Caco-2 (cell line): ENCODE data around the gene ZNF319. TPM values are rescaled to one million over a fixed set of nuclear protein-coding genes. Genes with fewer than 3 reads are reported as not detected.

Source experiments
- BruUV-seq: library from RNA; stranded (reverse); fragments of 400-500 nt; replicated peaks from 2 replicates; lab custom pipeline; 2021; lab: Mats Ljungman, UMichigan
- CTCF ChIA-PET: fragments of 300-600 bp; sonication (Branson Sonifier 250); formaldehyde crosslinking; loops from one replicate; lab custom pipeline; 2022; ENCODE audit warnings: antibody characterized with exemption; lab: Charles Lee
- POLR2A ChIA-PET: fragments of 300-600 bp; sonication (Branson Sonifier 250); formaldehyde crosslinking; loops from one replicate; lab custom pipeline; 2022; ENCODE audit warnings: antibody characterized with exemption; lab: Charles Lee
- DNase-seq, 2 experiments: peaks; one replicate each; pipeline versions ENCODE4 v3.0.0 to v3.0.0-alpha.2; 2020 to 2022
- H3K27me3 ChIP-seq: replicated peaks from 2 replicates; pipeline ENCODE4 v1.6.0; 2011; ENCODE audit warnings: low read length; ENCODE audit not compliant: control insufficient read depth, insufficient read depth
- H3K36me3 ChIP-seq: 2 replicates; pipeline ENCODE4 v1.5.1; 2011; ENCODE audit warnings: low read length; ENCODE audit not compliant: control insufficient read depth, insufficient read depth
- H3K4me1 ChIP-seq: fragments of 250-450 bp; sonication (Bioruptor Pico); 2 replicates; pipeline ENCODE4 v1.5.1; 2020; ENCODE audit warnings: mild to moderate bottlenecking
- H3K4me3 ChIP-seq: 2 replicates; pipeline ENCODE4 v1.5.1; 2011; ENCODE audit warnings: low read depth, mild to moderate bottlenecking, control low read depth, low read length
- H3K9me3 ChIP-seq: fragments of 250-450 bp; sonication (Bioruptor Pico); 2 replicates; pipeline ENCODE4 v1.5.1; 2020; ENCODE audit warnings: mild to moderate bottlenecking, moderate library complexity
- H3K27ac Mint-ChIP-seq: one replicate; pipeline ENCODE4 v1.8.0; 2022; ENCODE audit warnings: mixed read lengths; ENCODE audit not compliant: unreplicated experiment
- H3K27me3 Mint-ChIP-seq: one replicate; pipeline ENCODE4 v1.8.0; 2022; ENCODE audit warnings: mixed read lengths; ENCODE audit not compliant: insufficient read depth, unreplicated experiment
- H3K36me3 Mint-ChIP-seq: one replicate; pipeline ENCODE4 v1.8.0; 2022; ENCODE audit warnings: mild to moderate bottlenecking, mixed read lengths; ENCODE audit not compliant: insufficient read depth, unreplicated experiment
- H3K4me1 Mint-ChIP-seq: one replicate; pipeline ENCODE4 v1.8.0; 2022; ENCODE audit warnings: low read depth, mixed read lengths; ENCODE audit not compliant: unreplicated experiment
- H3K4me3 Mint-ChIP-seq: one replicate; pipeline ENCODE4 v1.8.0; 2022; ENCODE audit warnings: mild to moderate bottlenecking, moderate library complexity, mixed read lengths; ENCODE audit not compliant: unreplicated experiment
- H3K9me3 Mint-ChIP-seq: one replicate; pipeline ENCODE4 v1.8.0; 2022; ENCODE audit warnings: mixed read lengths; ENCODE audit not compliant: unreplicated experiment
- CTCF ChIP-seq, 2 experiments: fragments of 200-600 bp in 1 of 2; IDR thresholded peaks; 1 replicate in 1 of 2; 2 replicates in 1 of 2; pipeline versions ENCODE4 v1.5.1 to v1.8.0; 2011 to 2022; ENCODE audit warnings: antibody characterized with exemption in 1 of 2, control low read depth in 1 of 2, inconsistent platforms in 1 of 2, low read depth in 1 of 2, low read length in 1 of 2, mild to moderate bottlenecking in 1 of 2, moderate library complexity in 1 of 2; ENCODE audit not compliant: insufficient read depth in 1 of 2, severe bottlenecking in 1 of 2, unreplicated experiment in 1 of 2
- intact Hi-C: fragments of 100-400 bp; cut with micrococcal nuclease; formaldehyde crosslinking; loops from one replicate; pipeline ENCODE4 v1.10.0; 2022; ENCODE audit not compliant: unreplicated experiment
- total RNA-seq: library from RNA; stranded (reverse); gene quantifications from 2 replicates; pipeline ENCODE4 v1.2.3, GENCODE V29; 2022

Gene ZNF319
- total RNA-seq, 1 experiment from 2014 or later, result 16.3 TPM

DNA sequence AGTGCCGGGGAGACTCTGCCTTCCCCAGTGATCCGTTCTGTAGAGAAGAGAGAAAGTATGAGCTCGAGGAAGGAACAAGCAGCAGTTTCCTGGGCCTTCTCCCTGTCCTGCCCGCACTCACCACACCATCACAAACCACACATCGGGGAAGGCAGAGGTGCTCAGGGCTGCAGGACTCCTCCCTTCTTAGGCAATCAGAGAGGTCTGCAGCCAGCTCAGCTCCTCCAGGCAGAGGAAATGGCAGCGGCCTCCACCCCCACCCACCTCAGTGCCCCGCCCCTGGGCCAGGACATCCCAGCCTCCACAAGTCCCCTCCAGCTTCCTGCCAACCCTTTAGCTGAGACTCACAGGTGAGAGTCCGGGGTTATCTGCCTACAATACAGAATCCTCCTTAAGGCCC is 2.0 kb downstream of the ZNF319 start:
- H3K27me3 Mint-ChIP-seq, result no peaks in the 10 kb centered on the region
- H3K27ac Mint-ChIP-seq, result no peak overlapping the region

GRCh38 chr16:57997528-57998265 is 2.8 kb downstream of the ZNF319 start:
- Mint-ChIP-seq H3K36me3 (peaks cover 19% of the 10 kb centered on the region), H3K4me3 (no peak overlapping the region), H3K9me3 (no peaks in the 10 kb centered on the region), H3K27me3 (no peaks in the 10 kb centered on the region), H3K27ac (no peak overlapping the region), H3K4me1 (peaks cover 12% of the 10 kb centered on the region)
- Histone ChIP-seq H3K4me3 (no peak overlapping the region), H3K27me3 (no peaks in the 10 kb centered on the region), H3K36me3 (no peaks in the 10 kb centered on the region), H3K4me1 (peaks cover 25% of the 10 kb centered on the region), H3K9me3 (no peaks in the 10 kb centered on the region)
- DNase-seq, result no peak
- ChIA-PET POLR2A (interaction anchor here (0.6 kb wide), 1 partner anchor 202 kb away, joined by 3 read pairs; no protein-coding TSS in a partner anchor), CTCF (interaction anchor here (1.0 kb wide), 1 partner anchor 759 kb away, joined by 3 read pairs; no protein-coding TSS in a partner anchor)
- intact Hi-C loops, result no loop called here
- TF ChIP-seq CTCF (IDR thresholded peaks at IDR 0.05; ENCODE audit: insufficient read depth in 1 of 2, low read depth in 1 of 2, low read length in 1 of 2, severe bottlenecking in 1 of 2, unreplicated experiment in 1 of 2), result no peak
- BruUV-seq, result no TSS peak

More for the DNA sequence above, 2.0 kb downstream of the ZNF319 start:
- intact Hi-C loops, result no loop called here
- no TSS peak for BruUV-seq
- Mint-ChIP-seq H3K36me3 (peaks cover 21% of the 10 kb centered on the region), H3K4me3 (no peak overlapping the region), H3K4me1 (peaks cover 5% of the 10 kb centered on the region), H3K9me3 (no peaks in the 10 kb centered on the region)
- Histone ChIP-seq H3K9me3 (no peaks in the 10 kb centered on the region), H3K27me3 (no peaks in the 10 kb centered on the region), H3K36me3 (no peaks in the 10 kb centered on the region), H3K4me1 (peaks cover 17% of the 10 kb centered on the region), H3K4me3 (no peak overlapping the region)
- POLR2A ChIA-PET, result interaction anchor here (0.5 kb wide), 1 partner anchor 156 kb away, joined by 4 read pairs; no protein-coding TSS in a partner anchor
- no peak for TF ChIP-seq CTCF (IDR thresholded peaks at IDR 0.05; ENCODE audit: insufficient read depth in 1 of 2, low read depth in 1 of 2, low read length in 1 of 2, severe bottlenecking in 1 of 2, unreplicated experiment in 1 of 2)
- CTCF ChIA-PET, result interaction anchor here (0.5 to 1.2 kb wide), 3 partner anchors 123 to 263 kb away, joined by 3 to 7 read pairs (median 4); partner anchors contain the start of gene KATNB1
- no peak for DNase-seq

GRCh38 chr16:57997176-57997527 is 3.3 kb downstream of the ZNF319 start:
- H3K4me3 Mint-ChIP-seq, result no peak overlapping the region
- H3K4me1 ChIP-seq, result peaks cover 27% of the 10 kb centered on the region
- no peak for TF ChIP-seq CTCF (IDR thresholded peaks at IDR 0.05; ENCODE audit: insufficient read depth in 1 of 2, low read depth in 1 of 2, low read length in 1 of 2, severe bottlenecking in 1 of 2, unreplicated experiment in 1 of 2)
- intact Hi-C loops, result no loop called here
- H3K27me3 Mint-ChIP-seq, result no peaks in the 10 kb centered on the region
- no peak overlapping the region for H3K4me3 ChIP-seq
- peaks cover 20% of the 10 kb centered on the region for H3K36me3 Mint-ChIP-seq
- H3K36me3 ChIP-seq, result no peaks in the 10 kb centered on the region
- H3K4me1 Mint-ChIP-seq, result peaks cover 17% of the 10 kb centered on the region
- ChIA-PET CTCF (interaction anchor here (1.0 kb wide), 1 partner anchor 759 kb away, joined by 3 read pairs; no protein-coding TSS in a partner anchor), POLR2A (interaction anchor here (0.6 kb wide), 1 partner anchor 201 kb away, joined by 3 read pairs; no protein-coding TSS in a partner anchor)
- no peak overlapping the region for H3K27ac Mint-ChIP-seq
- H3K9me3 Mint-ChIP-seq, result no peaks in the 10 kb centered on the region
- BruUV-seq, result no TSS peak
- no peak for DNase-seq
- no peaks in the 10 kb centered on the region for H3K9me3 ChIP-seq
- no peaks in the 10 kb centered on the region for H3K27me3 ChIP-seq
